KG1 (cell line): Measurements from ENCODE around the gene UBE2A.

Source experiments
- DNase-seq: peaks from one replicate; lab custom pipeline; 2025; lab: John Stamatoyannopoulos, UW

The UBE2A gene

DNA sequence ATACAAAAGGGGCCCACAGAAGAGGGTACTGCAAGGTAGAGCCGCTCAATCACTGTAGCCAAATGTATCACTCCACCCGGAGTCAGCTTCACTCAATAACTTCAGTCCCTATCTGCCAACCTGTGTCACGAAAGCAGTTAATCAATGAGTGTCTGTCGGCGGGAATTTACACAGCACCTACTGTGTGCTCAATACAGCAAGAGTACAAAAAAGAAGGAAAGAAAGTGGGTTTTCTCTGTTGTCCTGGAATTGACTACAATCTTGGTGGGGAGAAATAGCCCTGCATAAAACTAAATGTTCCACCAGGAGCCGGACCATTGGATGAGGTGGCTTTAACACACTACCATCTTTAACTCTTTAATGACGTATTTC is 32.6 kb downstream of the UBE2A start:
- no peak for DNase-seq

- no peak for DNase-seq
These were observed 40.4 kb downstream of the UBE2A start for GRCh38 chrX:119614776-119615175.

GRCh38 chrX:119617517-119618164 is 43.3 kb downstream of the UBE2A start:
- DNase-seq = no peak

- no peak for DNase-seq
These were observed 44.1 kb downstream of the UBE2A start for GRCh38 chrX:119618439-119618838.

- no peak for DNase-seq
These were observed 48.2 kb downstream of the UBE2A start for GRCh38 chrX:119622356-119623232.

GRCh38 chrX:119624417-119624816 is 50.1 kb downstream of the UBE2A start:
- no peak for DNase-seq

GRCh38 chrX:119624951-119625668 is 50.7 kb downstream of the UBE2A start:
- DNase-seq = no peak

- no peak for DNase-seq
These were observed 51.5 kb downstream of the UBE2A start for GRCh38 chrX:119625843-119626242.
